Suppressor macrophage treated with lipopolysaccharide for 1 hour (primary cell): ENCODE results near the gene KREMEN1.

Experiments
- DNase-seq, 3 donors: peaks; one replicate each; pipeline ENCODE4 v3.0.0-alpha.2; 2020 to 2022

KREMEN1 gene

DNA sequence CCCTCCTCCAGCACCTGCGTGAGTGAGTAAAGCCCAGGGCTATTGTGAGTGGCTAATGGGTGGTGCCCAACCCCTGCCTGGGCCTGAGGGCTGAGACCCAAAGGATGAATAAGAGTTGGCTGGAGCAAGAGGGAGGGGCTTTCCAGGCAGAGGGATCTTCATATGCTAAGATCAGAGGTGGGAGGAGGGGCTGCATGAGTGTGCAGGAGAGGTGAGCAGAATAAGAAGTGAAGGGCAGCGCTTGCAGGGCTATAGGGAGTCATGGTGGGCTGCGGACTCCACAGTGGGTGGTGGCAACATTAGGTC, 136.7 kb downstream of the KREMEN1 start:
- no peak for DNase-seq

GRCh38 chr22:29211066-29211465, 138.2 kb downstream of the KREMEN1 start:
- no peak for DNase-seq

DNA sequence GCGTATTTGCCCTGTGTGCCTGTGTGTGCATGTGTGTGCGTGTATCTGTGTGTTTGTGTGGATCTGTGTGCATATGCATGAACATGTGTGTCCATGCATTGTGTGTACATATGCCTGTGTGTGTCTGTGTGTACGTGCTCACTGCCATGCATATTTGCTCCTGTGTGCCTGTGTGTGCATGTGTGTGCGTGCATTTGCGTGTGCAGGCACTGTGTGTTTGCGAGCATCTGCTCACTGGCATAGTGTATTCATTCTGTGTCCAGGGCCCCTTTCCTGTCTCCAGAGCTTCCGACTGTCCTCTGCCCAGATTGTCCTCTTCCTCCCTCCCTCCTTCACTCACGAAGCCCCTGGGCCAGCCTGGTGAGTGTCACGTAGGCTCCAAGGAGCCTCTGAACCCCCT, 138.6 kb downstream of the KREMEN1 start:
- DNase-seq, result no peak

- DNase-seq, result no peak
These were observed 139.9 kb downstream of the KREMEN1 start for GRCh38 chr22:29212743-29213142.

- DNase-seq, result no peak
These were observed 140.7 kb downstream of the KREMEN1 start for GRCh38 chr22:29213493-29213892.

DNA sequence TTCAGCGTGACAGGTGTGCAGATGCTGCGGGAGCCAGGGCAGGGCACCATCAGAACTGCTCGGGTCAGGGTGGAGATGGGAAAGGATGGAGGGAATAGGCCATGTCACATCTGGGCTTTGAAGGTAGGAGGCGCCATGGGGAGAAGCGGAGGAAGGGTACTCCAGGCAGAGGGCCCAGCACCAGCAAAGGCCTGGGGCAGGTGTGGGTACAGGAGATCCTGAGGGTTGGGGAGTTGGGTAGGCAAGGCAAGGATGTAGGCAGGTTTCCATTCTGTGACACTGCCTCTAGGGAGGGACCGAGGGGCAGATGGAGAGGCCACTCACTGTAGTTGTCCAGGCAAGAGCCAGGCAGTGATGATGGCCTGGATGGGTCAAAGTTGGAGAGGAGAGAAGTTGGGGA, 141.4 kb downstream of the KREMEN1 start:
- DNase-seq, result no peak

- DNase-seq, result no peak
These were observed 142.4 kb downstream of the KREMEN1 start for GRCh38 chr22:29215012-29215860.

GRCh38 chr22:29216011-29216872, 143.4 kb downstream of the KREMEN1 start:
- no peak for DNase-seq

- peak; percentile 87 to 93 (median 87) for DNase-seq
These were observed 144.2 kb downstream of the KREMEN1 start for GRCh38 chr22:29216873-29217666.
